Measurements from ENCODE around the gene EEF1B2.

- TF ChIP-seq, protein P1, sequence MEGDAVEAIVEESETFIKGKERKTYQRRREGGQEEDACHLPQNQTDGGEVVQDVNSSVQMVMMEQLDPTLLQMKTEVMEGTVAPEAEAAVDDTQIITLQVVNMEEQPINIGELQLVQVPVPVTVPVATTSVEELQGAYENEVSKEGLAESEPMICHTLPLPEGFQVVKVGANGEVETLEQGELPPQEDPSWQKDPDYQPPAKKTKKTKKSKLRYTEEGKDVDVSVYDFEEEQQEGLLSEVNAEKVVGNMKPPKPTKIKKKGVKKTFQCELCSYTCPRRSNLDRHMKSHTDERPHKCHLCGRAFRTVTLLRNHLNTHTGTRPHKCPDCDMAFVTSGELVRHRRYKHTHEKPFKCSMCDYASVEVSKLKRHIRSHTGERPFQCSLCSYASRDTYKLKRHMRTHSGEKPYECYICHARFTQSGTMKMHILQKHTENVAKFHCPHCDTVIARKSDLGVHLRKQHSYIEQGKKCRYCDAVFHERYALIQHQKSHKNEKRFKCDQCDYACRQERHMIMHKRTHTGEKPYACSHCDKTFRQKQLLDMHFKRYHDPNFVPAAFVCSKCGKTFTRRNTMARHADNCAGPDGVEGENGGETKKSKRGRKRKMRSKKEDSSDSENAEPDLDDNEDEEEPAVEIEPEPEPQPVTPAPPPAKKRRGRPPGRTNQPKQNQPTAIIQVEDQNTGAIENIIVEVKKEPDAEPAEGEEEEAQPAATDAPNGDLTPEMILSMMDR (IDR thresholded peaks at IDR 0.05), result peak; percentile 63 to 86 (median 74)
- no peak for TF ChIP-seq POLR2A (IDR thresholded peaks at IDR 0.05)
Measured at GRCh38 chr2:206164261-206164862, 4.7 kb downstream of the EEF1B2 start.

Measured in adrenal gland (tissue), 5 donors.